Measurements from ENCODE around the gene CLASP1.

DNA sequence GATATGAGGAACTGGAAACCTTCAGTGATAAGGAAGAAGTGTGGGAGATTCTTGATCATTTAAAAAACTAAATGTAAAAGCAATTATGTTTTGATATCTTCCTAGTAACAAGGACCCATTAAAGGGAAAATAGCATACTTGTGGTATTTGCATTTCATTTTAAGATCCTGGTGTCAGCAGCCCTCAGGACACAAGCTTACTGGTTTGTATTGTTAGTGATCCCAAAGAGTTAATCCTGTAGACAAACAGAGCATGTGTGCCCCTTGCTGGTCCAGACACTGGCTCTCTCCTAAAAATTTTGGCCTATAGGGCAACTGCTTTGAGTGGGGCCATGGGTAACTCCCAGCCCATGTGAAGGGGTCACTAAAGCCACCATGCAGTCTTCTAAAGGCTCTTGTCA, 263.2 kb downstream of the CLASP1 start:
- no peak for TF ChIP-seq MAFK (IDR thresholded peaks at IDR 0.05; ENCODE audit: low read depth, low read length)
- TF ChIP-seq JUN (IDR thresholded peaks at IDR 0.05; ENCODE audit: low read depth, low read length), result no peak
- TF ChIP-seq, protein P1, sequence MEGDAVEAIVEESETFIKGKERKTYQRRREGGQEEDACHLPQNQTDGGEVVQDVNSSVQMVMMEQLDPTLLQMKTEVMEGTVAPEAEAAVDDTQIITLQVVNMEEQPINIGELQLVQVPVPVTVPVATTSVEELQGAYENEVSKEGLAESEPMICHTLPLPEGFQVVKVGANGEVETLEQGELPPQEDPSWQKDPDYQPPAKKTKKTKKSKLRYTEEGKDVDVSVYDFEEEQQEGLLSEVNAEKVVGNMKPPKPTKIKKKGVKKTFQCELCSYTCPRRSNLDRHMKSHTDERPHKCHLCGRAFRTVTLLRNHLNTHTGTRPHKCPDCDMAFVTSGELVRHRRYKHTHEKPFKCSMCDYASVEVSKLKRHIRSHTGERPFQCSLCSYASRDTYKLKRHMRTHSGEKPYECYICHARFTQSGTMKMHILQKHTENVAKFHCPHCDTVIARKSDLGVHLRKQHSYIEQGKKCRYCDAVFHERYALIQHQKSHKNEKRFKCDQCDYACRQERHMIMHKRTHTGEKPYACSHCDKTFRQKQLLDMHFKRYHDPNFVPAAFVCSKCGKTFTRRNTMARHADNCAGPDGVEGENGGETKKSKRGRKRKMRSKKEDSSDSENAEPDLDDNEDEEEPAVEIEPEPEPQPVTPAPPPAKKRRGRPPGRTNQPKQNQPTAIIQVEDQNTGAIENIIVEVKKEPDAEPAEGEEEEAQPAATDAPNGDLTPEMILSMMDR (IDR thresholded peaks at IDR 0.05; ENCODE audit: control extremely low read depth in 1 of 3, insufficient read depth in 1 of 3, low read depth in 1 of 3, low read length in 3 of 3), result no peak
- no peak for TF ChIP-seq RNF2 (IDR thresholded peaks at IDR 0.05; ENCODE audit: borderline replicate concordance, low read depth, low read length, missing control alignments, poor library complexity, severe bottlenecking)
- no peak for TF ChIP-seq EZH2 (IDR thresholded peaks at IDR 0.05; ENCODE audit: low read depth, low read length, severe bottlenecking)
- no peak for TF ChIP-seq POLR2A (IDR thresholded peaks at IDR 0.05; ENCODE audit: control extremely low read depth in 1 of 2, low read depth in 2 of 2, low read length in 2 of 2)
- no peak for TF ChIP-seq ZNF274 (IDR thresholded peaks at IDR 0.05; ENCODE audit: borderline replicate concordance, extremely low read depth, low read length)
- no peak for TF ChIP-seq BRCA1 (IDR thresholded peaks at IDR 0.05; ENCODE audit: low read depth, low read length)
- TF ChIP-seq PHF8 (conservative IDR thresholded peaks at IDR 0.05; ENCODE audit: low read depth, low read length), result no peak
- TF ChIP-seq TCF12 (IDR thresholded peaks at IDR 0.05; ENCODE audit: low read depth, low read length), result no peak
- TF ChIP-seq YY1 (IDR thresholded peaks at IDR 0.05; ENCODE audit: low read depth, low read length), result no peak
- no peak for TF ChIP-seq CREB1 (IDR thresholded peaks at IDR 0.05)
- TF ChIP-seq POLR2AphosphoS5 (IDR thresholded peaks at IDR 0.05; ENCODE audit: low read depth, low read length), result no peak
- TF ChIP-seq CEBPB (IDR thresholded peaks at IDR 0.05; ENCODE audit: low read depth, low read length), result no peak

Data from H1 (cell line).